Duodenal mucosa (tissue), 2 donors: ENCODE measurements around the gene INSYN2A.

Source experiments
- H3K27ac ChIP-seq: one replicate; pipeline ENCODE4 v1.7.0; 2013; ENCODE audit warnings: low read depth, low read length
- H3K27me3 ChIP-seq, 2 donors: one replicate each; pipeline ENCODE4 v1.7.0; 2013; ENCODE audit warnings: low read length in 2 of 2, control low read depth in 1 of 2; ENCODE audit not compliant: insufficient read depth in 2 of 2, control insufficient read depth in 1 of 2
- H3K36me3 ChIP-seq, 2 donors: one replicate each; pipeline ENCODE4 v1.7.0; 2013; ENCODE audit warnings: low read length in 2 of 2, control low read depth in 1 of 2; ENCODE audit not compliant: insufficient read depth in 2 of 2, control insufficient read depth in 1 of 2
- H3K4me1 ChIP-seq, 2 donors: one replicate each; pipeline ENCODE4 v1.7.0; 2013; ENCODE audit warnings: low read length in 2 of 2, control low read depth in 1 of 2; ENCODE audit not compliant: insufficient read depth in 2 of 2, control insufficient read depth in 1 of 2
- H3K4me3 ChIP-seq, 2 donors: one replicate each; pipeline ENCODE4 v1.7.0; 2013; ENCODE audit warnings: low read length in 2 of 2, low read depth in 1 of 2
- H3K9ac ChIP-seq, 2 donors: one replicate each; pipeline ENCODE4 v1.7.0; 2013; ENCODE audit warnings: low read length in 2 of 2, low read depth in 1 of 2
- H3K9me3 ChIP-seq, 2 donors: one replicate each; pipeline ENCODE4 v1.7.0; 2013; ENCODE audit warnings: low read length in 2 of 2, control low read depth in 1 of 2; ENCODE audit not compliant: control insufficient read depth in 1 of 2

INSYN2A gene, protein sequence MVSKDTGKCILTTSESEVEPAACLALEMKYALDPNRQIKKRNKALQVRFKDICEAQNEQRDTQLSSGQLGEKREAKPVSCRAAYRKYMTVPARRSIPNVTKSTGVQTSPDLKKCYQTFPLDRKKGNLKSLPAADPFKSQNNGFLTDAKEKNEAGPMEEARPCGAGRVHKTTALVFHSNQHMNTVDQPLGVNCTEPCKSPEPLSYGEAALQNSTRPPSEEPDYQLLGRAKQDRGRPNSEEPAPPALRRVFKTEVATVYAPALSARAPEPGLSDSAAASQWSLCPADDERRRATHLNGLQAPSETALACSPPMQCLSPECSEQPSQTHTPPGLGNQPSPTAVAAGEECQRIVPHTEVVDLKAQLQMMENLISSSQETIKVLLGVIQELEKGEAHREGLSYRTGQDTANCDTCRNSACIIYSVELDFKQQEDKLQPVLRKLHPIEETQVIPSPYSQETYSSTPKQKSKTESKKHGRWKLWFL

DNA sequence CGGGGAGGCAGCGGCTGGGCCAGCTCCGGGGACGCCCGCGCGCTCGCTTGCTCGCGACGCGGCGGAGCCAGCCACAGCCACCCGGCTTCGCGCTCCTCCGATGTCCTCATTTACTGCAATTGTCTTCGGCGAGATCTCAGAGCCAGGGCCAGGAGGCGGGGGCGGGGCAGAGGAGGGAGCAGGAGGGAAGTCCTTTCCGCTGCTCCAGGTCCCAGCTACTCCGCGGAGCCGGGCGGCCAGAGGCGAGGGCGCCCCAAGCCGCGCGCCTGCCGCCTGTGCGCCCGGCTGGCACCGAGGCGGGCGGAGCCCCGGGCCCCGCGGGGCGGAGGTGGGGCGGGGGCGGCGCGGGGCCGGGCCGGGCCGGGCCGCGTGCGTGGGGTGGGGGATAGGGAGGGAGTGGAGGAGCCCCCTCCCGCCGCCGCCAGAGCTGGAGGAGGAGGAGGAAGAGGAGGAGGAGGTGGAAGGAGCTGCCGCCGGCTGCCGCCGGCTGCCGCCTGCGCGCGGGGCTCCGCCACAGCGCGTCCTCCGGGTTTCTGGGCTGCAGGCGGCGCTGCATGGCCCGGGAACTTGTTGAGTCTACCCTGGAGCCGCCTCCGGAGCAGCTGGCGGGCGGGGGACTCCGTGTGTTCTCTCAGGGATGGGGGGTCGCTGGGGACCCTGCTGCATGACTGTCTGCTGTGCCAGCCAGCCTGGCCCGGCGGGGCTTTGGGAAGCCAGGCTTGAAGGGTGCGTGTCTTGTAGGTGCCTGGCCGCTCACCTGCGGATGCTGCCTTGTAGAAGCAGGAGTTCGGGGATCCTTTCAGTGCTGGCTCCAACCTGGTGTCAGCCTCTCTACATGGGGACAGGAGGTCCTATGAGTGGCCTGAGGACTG, at the start of gene INSYN2A:
Gene INSYN2A (minus strand): TSS at position 310 of the 872 bp plus-strand sequence. CDS start 20,196 bp downstream, outside the sequence.
- Histone ChIP-seq H3K4me1 (peaks cover 0 to 3% of the 10 kb centered on the region in 2 donors), H3K9ac (no peak within 1 kb of the TSS), H3K4me3 (peak within 1 kb of the TSS; percentile 29 to 48), H3K9me3 (no peaks in the 10 kb centered on the region), H3K27ac (no peak within 1 kb of the TSS), H3K36me3 (no peaks in the 10 kb centered on the region), H3K27me3 (peaks cover 12 to 22% of the 10 kb centered on the region in 2 donors)

GRCh38 chr10:127245456-127245855, 49.1 kb upstream of the INSYN2A start:
- peaks cover 0 to 4% of the 10 kb centered on the region in 2 donors for H3K36me3 ChIP-seq
- no peak overlapping the region for H3K4me3 ChIP-seq
- H3K27ac ChIP-seq, result no peak overlapping the region
- no peaks in the 10 kb centered on the region for H3K27me3 ChIP-seq
- no peaks in the 10 kb centered on the region for H3K9me3 ChIP-seq
- H3K9ac ChIP-seq, result no peak overlapping the region
- peaks cover 0 to 4% of the 10 kb centered on the region in 2 donors for H3K4me1 ChIP-seq

- H3K4me3 ChIP-seq, result no peak overlapping the region
- no peak overlapping the region for H3K9ac ChIP-seq
- H3K9me3 ChIP-seq, result no peaks in the 10 kb centered on the region
- H3K4me1 ChIP-seq, result no peaks in the 10 kb centered on the region
- peaks cover 0 to 2% of the 10 kb centered on the region in 2 donors for H3K36me3 ChIP-seq
- H3K27ac ChIP-seq, result no peak overlapping the region
- H3K27me3 ChIP-seq, result no peaks in the 10 kb centered on the region
Measured at GRCh38 chr10:127243490-127244272, 47.3 kb upstream of the INSYN2A start.

DNA sequence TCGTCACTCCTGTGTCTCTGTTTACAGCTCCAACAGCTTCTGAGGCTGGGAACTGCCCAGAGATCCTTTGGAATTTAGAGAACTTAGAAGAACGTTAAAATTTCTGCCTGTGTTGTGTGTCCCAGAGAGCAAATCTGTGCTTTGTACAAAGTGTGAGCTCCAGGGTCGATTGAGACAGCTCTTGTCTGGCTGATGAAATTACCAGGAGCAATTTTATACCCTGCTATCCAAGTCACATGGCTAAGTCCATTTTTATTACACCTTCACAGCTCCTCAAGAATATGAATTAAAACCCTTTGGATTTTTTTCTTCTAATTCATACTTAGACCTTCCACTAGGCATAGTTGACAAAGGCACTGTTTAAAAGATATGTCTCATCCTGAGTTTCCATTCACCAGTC, 46.5 kb upstream of the INSYN2A start:
- Histone ChIP-seq H3K4me1 (no peaks in the 10 kb centered on the region), H3K9ac (no peak overlapping the region), H3K27ac (no peak overlapping the region)

GRCh38 chr10:127236266-127236665, 39.9 kb upstream of the INSYN2A start:
- no peaks in the 10 kb centered on the region for H3K27me3 ChIP-seq
- H3K4me1 ChIP-seq, result no peaks in the 10 kb centered on the region
- no peaks in the 10 kb centered on the region for H3K36me3 ChIP-seq
- H3K4me3 ChIP-seq, result no peak overlapping the region
- no peaks in the 10 kb centered on the region for H3K9me3 ChIP-seq
- no peak overlapping the region for H3K9ac ChIP-seq
- H3K27ac ChIP-seq, result no peak overlapping the region

More for the DNA sequence above, 46.5 kb upstream of the INSYN2A start:
- no peaks in the 10 kb centered on the region for H3K9me3 ChIP-seq
- no peaks in the 10 kb centered on the region for H3K27me3 ChIP-seq
- H3K4me3 ChIP-seq, result no peak overlapping the region
- H3K36me3 ChIP-seq, result no peaks in the 10 kb centered on the region

DNA sequence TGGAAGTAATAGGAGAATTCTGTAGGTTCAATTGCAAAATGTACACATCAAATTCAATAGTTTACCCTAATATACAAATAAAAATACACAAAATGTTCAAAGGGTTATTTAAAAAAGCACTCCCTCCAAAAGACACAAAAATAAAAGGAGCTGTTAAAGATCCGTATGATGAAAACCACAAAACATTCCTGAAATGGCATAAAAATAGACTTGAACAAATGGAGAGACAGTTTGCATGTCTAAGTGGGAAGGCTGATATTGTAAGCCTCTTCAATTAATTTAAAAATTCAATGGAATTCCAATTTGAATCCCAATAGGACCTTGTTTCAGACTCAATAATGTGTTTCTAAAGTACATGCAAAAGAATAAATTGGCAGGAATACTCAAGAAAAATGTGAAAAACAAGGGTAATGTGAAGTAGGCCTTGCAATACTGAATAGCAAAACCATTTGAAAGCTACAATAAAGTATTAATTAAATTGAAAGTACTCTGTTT, 38.0 kb upstream of the INSYN2A start:
- Histone ChIP-seq H3K4me1 (no peaks in the 10 kb centered on the region), H3K9ac (no peak overlapping the region), H3K4me3 (no peak overlapping the region), H3K27ac (no peak overlapping the region), H3K9me3 (no peaks in the 10 kb centered on the region), H3K36me3 (no peaks in the 10 kb centered on the region), H3K27me3 (no peaks in the 10 kb centered on the region)

DNA sequence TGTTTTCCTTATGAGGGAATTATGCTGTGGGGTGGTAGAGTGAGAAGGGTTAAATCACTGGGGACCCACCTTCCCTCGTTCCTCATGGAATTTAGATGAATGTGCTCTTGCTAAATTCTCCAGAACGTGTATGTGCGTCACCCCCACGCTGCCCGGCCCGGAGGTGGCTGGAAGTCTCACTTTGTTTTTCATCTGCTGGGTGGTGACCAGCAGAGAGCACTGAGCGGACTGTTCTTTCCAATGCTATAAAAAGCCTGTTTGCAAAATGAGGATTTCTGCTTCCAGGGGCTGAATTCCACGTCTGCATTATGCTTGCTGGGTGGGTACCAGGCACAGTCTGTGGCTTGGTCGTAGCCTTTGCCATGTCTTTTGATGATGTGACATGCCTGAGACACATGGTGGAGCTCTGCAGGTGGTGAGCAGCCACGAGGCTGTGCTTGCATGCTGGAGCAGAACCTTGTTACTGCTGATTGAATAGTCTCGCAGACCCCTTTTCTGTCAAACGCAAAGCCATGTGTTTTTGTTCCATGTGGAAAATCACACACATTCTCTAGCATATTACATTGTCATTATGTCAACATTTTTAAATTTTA, 31.9 kb upstream of the INSYN2A start:
- Histone ChIP-seq H3K27ac (no peak overlapping the region), H3K9ac (no peak overlapping the region)

DNA sequence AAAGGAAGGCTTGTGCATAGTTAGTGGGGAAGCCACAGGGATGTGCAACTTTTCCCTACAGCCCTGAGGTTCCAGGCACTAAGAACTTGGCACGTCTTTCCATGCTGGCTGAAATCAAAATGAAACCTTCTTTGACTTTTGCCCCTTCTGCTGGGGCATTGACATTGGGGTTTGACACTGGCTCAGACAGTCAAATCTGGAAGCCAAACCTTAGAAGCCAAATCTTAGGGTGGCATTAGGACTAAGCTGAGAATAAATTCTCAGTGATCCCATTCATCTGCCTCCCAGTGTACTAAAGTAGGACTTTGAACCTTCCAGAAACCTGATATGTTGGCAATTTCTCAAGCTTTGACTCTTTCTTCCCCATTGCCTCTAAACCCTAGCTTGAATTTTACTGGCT, 31.3 kb upstream of the INSYN2A start:
- no peaks in the 10 kb centered on the region for H3K27me3 ChIP-seq
- no peaks in the 10 kb centered on the region for H3K9me3 ChIP-seq
- no peak overlapping the region for H3K4me3 ChIP-seq
- no peaks in the 10 kb centered on the region for H3K36me3 ChIP-seq
- no peak overlapping the region for H3K27ac ChIP-seq
- H3K9ac ChIP-seq, result no peak overlapping the region
- peaks cover 0 to 8% of the 10 kb centered on the region in 2 donors for H3K4me1 ChIP-seq

More for the DNA sequence above, 31.9 kb upstream of the INSYN2A start:
- Histone ChIP-seq H3K27me3 (no peaks in the 10 kb centered on the region), H3K9me3 (no peaks in the 10 kb centered on the region), H3K4me3 (no peak overlapping the region), H3K36me3 (no peaks in the 10 kb centered on the region), H3K4me1 (peaks cover 0 to 8% of the 10 kb centered on the region in 2 donors)

DNA sequence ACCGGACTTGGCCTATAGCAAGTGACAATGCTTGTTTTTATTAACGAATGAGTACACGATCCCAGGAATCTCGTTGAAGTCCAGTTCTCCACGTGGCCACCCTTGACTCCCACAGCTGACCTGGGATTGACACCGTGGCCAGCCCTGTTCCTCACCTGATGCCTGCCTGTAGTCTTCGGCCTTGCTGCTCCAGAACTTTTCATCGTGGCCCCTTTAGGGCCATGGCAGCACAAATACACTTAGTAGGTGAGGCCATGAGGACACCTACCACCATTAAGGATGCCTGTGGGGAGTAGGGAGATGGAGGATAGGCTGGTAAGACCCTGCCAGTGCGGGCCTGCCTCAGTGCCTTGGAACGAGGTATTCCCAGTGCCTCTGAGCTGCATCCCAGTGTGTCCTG, 30.6 kb upstream of the INSYN2A start:
- H3K27ac ChIP-seq, result no peak overlapping the region
- H3K36me3 ChIP-seq, result no peaks in the 10 kb centered on the region
- H3K9ac ChIP-seq, result no peak overlapping the region
- H3K9me3 ChIP-seq, result no peaks in the 10 kb centered on the region
- peaks cover 0 to 8% of the 10 kb centered on the region in 2 donors for H3K4me1 ChIP-seq
- no peak overlapping the region for H3K4me3 ChIP-seq
- no peaks in the 10 kb centered on the region for H3K27me3 ChIP-seq
